HEK293 (cell line): ENCODE results near the gene SELENOO.
A peak's percentile ranks its signal among the peaks of the same experiment; 100 is the strongest.

ENCODE experiments used
- BCL11A ChIP-seq: fragments of 450-650 bp; formaldehyde crosslinking; IDR thresholded peaks from 2 replicates; pipeline ENCODE4 v1.5.1; 2016; ENCODE audit warnings: low read depth, missing biosample characterization, missing genetic modification characterization
- GLI4 ChIP-seq: fragments of 450-650 bp; formaldehyde crosslinking; IDR thresholded peaks from 2 replicates; pipeline ENCODE4 v1.5.1; 2016; ENCODE audit warnings: missing biosample characterization, missing genetic modification characterization
- GLIS1 ChIP-seq: fragments of 450-650 bp; formaldehyde crosslinking; IDR thresholded peaks from 2 replicates; pipeline ENCODE4 v1.5.1; 2016; ENCODE audit warnings: missing biosample characterization, missing genetic modification characterization
- KLF9 ChIP-seq: fragments of 450-650 bp; formaldehyde crosslinking; IDR thresholded peaks from 2 replicates; pipeline ENCODE4 v1.5.1; 2016; ENCODE audit warnings: missing biosample characterization, missing genetic modification characterization, low read depth
- MZF1 ChIP-seq: fragments of 450-650 bp; formaldehyde crosslinking; IDR thresholded peaks from 2 replicates; pipeline ENCODE4 v1.5.1; 2017; ENCODE audit warnings: missing biosample characterization, missing genetic modification characterization, borderline replicate concordance
- SCRT1 ChIP-seq: fragments of 450-650 bp; formaldehyde crosslinking; IDR thresholded peaks from 2 replicates; pipeline ENCODE4 v1.5.1; 2016; ENCODE audit warnings: missing biosample characterization, missing genetic modification characterization, borderline replicate concordance
- YY1 ChIP-seq: fragments of 450-650 bp; formaldehyde crosslinking; IDR thresholded peaks from 2 replicates; pipeline ENCODE4 v1.5.1; 2018; ENCODE audit warnings: missing biosample characterization, missing genetic modification characterization
- YY2 ChIP-seq: fragments of 450-650 bp; formaldehyde crosslinking; IDR thresholded peaks from 2 replicates; pipeline ENCODE4 v1.5.1; 2016; ENCODE audit warnings: missing biosample characterization, missing genetic modification characterization
- ZBTB1 ChIP-seq: fragments of 450-650 bp; formaldehyde crosslinking; IDR thresholded peaks from 2 replicates; pipeline ENCODE4 v1.5.1; 2016; ENCODE audit warnings: missing biosample characterization, missing genetic modification characterization
- ZFHX2 ChIP-seq: fragments of 450-650 bp; formaldehyde crosslinking; conservative IDR thresholded peaks from 2 replicates; pipeline ENCODE4 v1.5.1; 2016; ENCODE audit warnings: missing biosample characterization, missing genetic modification characterization
- ZNF221 ChIP-seq: fragments of 450-650 bp; formaldehyde crosslinking; IDR thresholded peaks from 2 replicates; pipeline ENCODE4 v1.5.1; 2017; ENCODE audit warnings: missing biosample characterization, missing genetic modification characterization, borderline replicate concordance
- ZNF311 ChIP-seq: fragments of 450-650 bp; formaldehyde crosslinking; IDR thresholded peaks from 2 replicates; pipeline ENCODE4 v1.5.1; 2017; ENCODE audit warnings: missing biosample characterization, missing genetic modification characterization, borderline replicate concordance
- ZNF335 ChIP-seq: fragments of 450-650 bp; formaldehyde crosslinking; conservative IDR thresholded peaks from 2 replicates; pipeline ENCODE4 v1.5.1; 2016; ENCODE audit warnings: missing biosample characterization, missing genetic modification characterization
- ZNF404 ChIP-seq: fragments of 450-650 bp; formaldehyde crosslinking; IDR thresholded peaks from 2 replicates; pipeline ENCODE4 v1.5.1; 2017; ENCODE audit warnings: missing biosample characterization, missing genetic modification characterization
- ZNF433 ChIP-seq: fragments of 450-650 bp; formaldehyde crosslinking; IDR thresholded peaks from 2 replicates; pipeline ENCODE4 v1.5.1; 2016; ENCODE audit warnings: missing biosample characterization, missing genetic modification characterization, low read depth
- ZNF473 ChIP-seq: fragments of 450-650 bp; formaldehyde crosslinking; IDR thresholded peaks from 2 replicates; pipeline ENCODE4 v1.5.1; 2017; ENCODE audit warnings: missing biosample characterization, missing genetic modification characterization
- ZNF48 ChIP-seq: fragments of 450-650 bp; formaldehyde crosslinking; IDR thresholded peaks from 2 replicates; pipeline ENCODE4 v1.5.1; 2016; ENCODE audit warnings: missing biosample characterization, missing genetic modification characterization
- ZNF548 ChIP-seq: fragments of 450-650 bp; formaldehyde crosslinking; IDR thresholded peaks from 2 replicates; pipeline ENCODE4 v1.5.1; 2016; ENCODE audit warnings: missing biosample characterization, missing genetic modification characterization
- ZNF610 ChIP-seq: fragments of 450-650 bp; formaldehyde crosslinking; IDR thresholded peaks from 2 replicates; pipeline ENCODE4 v1.5.1; 2016; ENCODE audit warnings: missing biosample characterization, missing genetic modification characterization, borderline replicate concordance
- ZXDB ChIP-seq: fragments of 450-650 bp; formaldehyde crosslinking; IDR thresholded peaks from 2 replicates; pipeline ENCODE4 v1.5.1; 2016; ENCODE audit warnings: missing biosample characterization, missing genetic modification characterization
- TF ChIP-seq, protein P1 (sequence below): fragments of 450-650 bp; formaldehyde crosslinking; IDR thresholded peaks from 2 replicates; pipeline ENCODE4 v1.5.1; 2016; ENCODE audit warnings: missing biosample characterization, missing genetic modification characterization
- TF ChIP-seq, protein P2 (sequence below): fragments of 450-650 bp; formaldehyde crosslinking; IDR thresholded peaks from 2 replicates; pipeline ENCODE4 v1.5.1; 2017; ENCODE audit warnings: missing biosample characterization, missing genetic modification characterization
- TF ChIP-seq, protein P3 (sequence below): fragments of 450-650 bp; formaldehyde crosslinking; IDR thresholded peaks from 2 replicates; pipeline ENCODE4 v1.5.1; 2016; ENCODE audit warnings: missing biosample characterization, missing genetic modification characterization
- TF ChIP-seq, protein P4 (sequence below): fragments of 450-650 bp; IDR thresholded peaks from 2 replicates; pipeline ENCODE4 v1.5.1; 2018; ENCODE audit warnings: missing biosample characterization, mild to moderate bottlenecking, missing genetic modification characterization
- TF ChIP-seq, protein P5 (sequence below): fragments of 450-650 bp; formaldehyde crosslinking; IDR thresholded peaks from 2 replicates; pipeline ENCODE4 v1.5.1; 2016; ENCODE audit warnings: missing biosample characterization, missing genetic modification characterization
- TF ChIP-seq, protein P6 (sequence below): fragments of 450-650 bp; formaldehyde crosslinking; IDR thresholded peaks from 2 replicates; pipeline ENCODE4 v1.5.1; 2016; ENCODE audit warnings: missing biosample characterization, missing genetic modification characterization

Gene SELENOO

DNA sequence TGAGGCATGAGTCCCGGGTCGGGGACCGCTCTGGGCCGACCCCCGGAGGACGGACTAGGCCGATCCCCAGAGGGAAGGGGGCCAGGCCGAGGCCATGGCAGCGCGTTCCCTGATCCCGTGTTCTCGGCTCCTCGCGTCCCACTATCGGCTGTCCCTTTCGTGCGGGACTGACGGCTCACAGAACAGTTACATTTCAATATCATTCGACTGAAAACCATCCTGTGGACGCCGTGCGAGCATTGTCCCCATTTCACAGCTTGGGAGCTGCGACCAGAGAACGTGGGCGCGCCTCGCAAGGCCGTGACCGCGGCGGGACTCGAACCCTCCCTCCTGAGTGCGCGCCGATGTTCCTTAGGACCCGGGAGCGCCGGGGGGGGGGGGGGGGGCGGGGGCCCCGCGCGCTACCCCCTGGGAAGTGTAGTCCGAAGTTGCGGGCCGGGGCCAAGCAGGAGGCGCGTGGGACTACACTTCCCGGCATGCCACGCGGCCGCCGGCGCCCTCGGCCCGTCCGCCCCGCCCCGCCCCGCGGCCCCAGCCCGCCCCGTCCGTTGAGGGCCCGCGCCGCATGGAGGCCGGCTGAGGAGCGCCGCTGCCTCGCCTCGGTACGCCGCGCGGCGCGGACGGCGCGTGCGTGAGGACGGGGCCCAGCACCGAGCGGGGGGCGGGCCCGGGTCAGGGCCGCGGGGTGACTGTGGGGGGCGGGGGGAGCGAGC, 15.3 kb upstream of the SELENOO start, which contains the start of gene TRABD (continued):
- TF ChIP-seq, protein P1, sequence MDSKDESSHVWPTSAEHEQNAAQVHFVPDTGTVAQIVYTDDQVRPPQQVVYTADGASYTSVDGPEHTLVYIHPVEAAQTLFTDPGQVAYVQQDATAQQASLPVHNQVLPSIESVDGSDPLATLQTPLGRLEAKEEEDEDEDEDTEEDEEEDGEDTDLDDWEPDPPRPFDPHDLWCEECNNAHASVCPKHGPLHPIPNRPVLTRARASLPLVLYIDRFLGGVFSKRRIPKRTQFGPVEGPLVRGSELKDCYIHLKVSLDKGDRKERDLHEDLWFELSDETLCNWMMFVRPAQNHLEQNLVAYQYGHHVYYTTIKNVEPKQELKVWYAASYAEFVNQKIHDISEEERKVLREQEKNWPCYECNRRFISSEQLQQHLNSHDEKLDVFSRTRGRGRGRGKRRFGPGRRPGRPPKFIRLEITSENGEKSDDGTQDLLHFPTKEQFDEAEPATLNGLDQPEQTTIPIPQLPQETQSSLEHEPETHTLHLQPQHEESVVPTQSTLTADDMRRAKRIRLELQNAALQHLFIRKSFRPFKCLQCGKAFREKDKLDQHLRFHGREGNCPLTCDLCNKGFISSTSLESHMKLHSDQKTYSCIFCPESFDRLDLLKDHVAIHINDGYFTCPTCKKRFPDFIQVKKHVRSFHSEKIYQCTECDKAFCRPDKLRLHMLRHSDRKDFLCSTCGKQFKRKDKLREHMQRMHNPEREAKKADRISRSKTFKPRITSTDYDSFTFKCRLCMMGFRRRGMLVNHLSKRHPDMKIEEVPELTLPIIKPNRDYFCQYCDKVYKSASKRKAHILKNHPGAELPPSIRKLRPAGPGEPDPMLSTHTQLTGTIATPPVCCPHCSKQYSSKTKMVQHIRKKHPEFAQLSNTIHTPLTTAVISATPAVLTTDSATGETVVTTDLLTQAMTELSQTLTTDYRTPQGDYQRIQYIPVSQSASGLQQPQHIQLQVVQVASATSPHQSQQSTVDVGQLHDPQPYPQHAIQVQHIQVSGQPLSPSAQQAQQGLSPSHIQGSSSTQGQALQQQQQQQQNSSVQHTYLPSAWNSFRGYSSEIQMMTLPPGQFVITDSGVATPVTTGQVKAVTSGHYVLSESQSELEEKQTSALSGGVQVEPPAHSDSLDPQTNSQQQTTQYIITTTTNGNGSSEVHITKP, result no peak
- TF ChIP-seq YY1 (no peak), KLF9 (tag by site-specific recombination) (peak; percentile 66), ZNF311 (tag by site-specific recombination) (no peak), ZNF433 (no peak), ZNF473 (tag by site-specific recombination) (no peak), SCRT1 (no peak), ZNF610 (tag by site-specific recombination) (no peak), GLI4 (no peak), ZFHX2 (tag by site-specific recombination) (peak; percentile 53), ZNF404 (tag by site-specific recombination) (no peak), ZBTB1 (tag by site-specific recombination) (no peak), ZXDB (tag by site-specific recombination) (no peak), MZF1 (tag by site-specific recombination) (no peak), ZNF548 (tag by site-specific recombination) (no peak), BCL11A (tag by site-specific recombination) (peak; percentile 45; the same call in 1 of the 2 replicates), YY2 (tag by site-specific recombination) (no peak), ZNF335 (tag by site-specific recombination) (peak; percentile 42), ZNF221 (tag by site-specific recombination) (no peak), ZNF48 (tag by site-specific recombination) (no peak), GLIS1 (tag by site-specific recombination) (no peak)
- TF ChIP-seq, protein P2, sequence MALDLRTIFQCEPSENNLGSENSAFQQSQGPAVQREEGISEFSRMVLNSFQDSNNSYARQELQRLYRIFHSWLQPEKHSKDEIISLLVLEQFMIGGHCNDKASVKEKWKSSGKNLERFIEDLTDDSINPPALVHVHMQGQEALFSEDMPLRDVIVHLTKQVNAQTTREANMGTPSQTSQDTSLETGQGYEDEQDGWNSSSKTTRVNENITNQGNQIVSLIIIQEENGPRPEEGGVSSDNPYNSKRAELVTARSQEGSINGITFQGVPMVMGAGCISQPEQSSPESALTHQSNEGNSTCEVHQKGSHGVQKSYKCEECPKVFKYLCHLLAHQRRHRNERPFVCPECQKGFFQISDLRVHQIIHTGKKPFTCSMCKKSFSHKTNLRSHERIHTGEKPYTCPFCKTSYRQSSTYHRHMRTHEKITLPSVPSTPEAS (tag by site-specific recombination), result no peak
- TF ChIP-seq, protein P3, sequence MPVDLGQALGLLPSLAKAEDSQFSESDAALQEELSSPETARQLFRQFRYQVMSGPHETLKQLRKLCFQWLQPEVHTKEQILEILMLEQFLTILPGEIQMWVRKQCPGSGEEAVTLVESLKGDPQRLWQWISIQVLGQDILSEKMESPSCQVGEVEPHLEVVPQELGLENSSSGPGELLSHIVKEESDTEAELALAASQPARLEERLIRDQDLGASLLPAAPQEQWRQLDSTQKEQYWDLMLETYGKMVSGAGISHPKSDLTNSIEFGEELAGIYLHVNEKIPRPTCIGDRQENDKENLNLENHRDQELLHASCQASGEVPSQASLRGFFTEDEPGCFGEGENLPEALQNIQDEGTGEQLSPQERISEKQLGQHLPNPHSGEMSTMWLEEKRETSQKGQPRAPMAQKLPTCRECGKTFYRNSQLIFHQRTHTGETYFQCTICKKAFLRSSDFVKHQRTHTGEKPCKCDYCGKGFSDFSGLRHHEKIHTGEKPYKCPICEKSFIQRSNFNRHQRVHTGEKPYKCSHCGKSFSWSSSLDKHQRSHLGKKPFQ (tag by site-specific recombination), result no peak
- TF ChIP-seq, protein P4, sequence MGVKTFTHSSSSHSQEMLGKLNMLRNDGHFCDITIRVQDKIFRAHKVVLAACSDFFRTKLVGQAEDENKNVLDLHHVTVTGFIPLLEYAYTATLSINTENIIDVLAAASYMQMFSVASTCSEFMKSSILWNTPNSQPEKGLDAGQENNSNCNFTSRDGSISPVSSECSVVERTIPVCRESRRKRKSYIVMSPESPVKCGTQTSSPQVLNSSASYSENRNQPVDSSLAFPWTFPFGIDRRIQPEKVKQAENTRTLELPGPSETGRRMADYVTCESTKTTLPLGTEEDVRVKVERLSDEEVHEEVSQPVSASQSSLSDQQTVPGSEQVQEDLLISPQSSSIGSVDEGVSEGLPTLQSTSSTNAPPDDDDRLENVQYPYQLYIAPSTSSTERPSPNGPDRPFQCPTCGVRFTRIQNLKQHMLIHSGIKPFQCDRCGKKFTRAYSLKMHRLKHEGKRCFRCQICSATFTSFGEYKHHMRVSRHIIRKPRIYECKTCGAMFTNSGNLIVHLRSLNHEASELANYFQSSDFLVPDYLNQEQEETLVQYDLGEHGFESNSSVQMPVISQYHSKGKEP, result no peak
- TF ChIP-seq, protein P5, sequence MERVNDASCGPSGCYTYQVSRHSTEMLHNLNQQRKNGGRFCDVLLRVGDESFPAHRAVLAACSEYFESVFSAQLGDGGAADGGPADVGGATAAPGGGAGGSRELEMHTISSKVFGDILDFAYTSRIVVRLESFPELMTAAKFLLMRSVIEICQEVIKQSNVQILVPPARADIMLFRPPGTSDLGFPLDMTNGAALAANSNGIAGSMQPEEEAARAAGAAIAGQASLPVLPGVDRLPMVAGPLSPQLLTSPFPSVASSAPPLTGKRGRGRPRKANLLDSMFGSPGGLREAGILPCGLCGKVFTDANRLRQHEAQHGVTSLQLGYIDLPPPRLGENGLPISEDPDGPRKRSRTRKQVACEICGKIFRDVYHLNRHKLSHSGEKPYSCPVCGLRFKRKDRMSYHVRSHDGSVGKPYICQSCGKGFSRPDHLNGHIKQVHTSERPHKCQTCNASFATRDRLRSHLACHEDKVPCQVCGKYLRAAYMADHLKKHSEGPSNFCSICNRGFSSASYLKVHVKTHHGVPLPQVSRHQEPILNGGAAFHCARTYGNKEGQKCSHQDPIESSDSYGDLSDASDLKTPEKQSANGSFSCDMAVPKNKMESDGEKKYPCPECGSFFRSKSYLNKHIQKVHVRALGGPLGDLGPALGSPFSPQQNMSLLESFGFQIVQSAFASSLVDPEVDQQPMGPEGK (tag by site-specific recombination), result peak; percentile 47; the same call in 1 of the 2 replicates
- TF ChIP-seq, protein P6, sequence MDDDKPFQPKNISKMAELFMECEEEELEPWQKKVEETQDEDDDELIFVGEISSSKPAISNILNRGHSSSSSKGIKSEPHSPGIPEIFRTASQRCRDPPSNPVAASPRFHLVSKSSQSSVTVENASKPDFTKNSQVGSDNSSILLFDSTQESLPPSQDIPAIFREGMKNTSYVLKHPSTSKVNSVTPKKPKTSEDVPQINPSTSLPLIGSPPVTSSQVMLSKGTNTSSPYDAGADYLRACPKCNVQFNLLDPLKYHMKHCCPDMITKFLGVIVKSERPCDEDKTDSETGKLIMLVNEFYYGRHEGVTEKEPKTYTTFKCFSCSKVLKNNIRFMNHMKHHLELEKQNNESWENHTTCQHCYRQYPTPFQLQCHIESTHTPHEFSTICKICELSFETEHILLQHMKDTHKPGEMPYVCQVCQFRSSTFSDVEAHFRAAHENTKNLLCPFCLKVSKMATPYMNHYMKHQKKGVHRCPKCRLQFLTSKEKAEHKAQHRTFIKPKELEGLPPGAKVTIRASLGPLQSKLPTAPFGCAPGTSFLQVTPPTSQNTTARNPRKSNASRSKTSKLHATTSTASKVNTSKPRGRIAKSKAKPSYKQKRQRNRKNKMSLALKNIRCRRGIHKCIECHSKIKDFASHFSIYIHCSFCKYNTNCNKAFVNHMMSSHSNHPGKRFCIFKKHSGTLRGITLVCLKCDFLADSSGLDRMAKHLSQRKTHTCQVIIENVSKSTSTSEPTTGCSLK (tag by site-specific recombination), result no peak
